UCSD-AML1 (cell line): ENCODE data around the gene FIZ1.
A peak's percentile ranks its signal among the peaks of the same experiment; 100 is the strongest.

Experiments
- DNase-seq: peaks from one replicate; lab custom pipeline; 2025; ENCODE audit not compliant: unreplicated experiment; lab: John Stamatoyannopoulos, UW

FIZ1 gene

DNA sequence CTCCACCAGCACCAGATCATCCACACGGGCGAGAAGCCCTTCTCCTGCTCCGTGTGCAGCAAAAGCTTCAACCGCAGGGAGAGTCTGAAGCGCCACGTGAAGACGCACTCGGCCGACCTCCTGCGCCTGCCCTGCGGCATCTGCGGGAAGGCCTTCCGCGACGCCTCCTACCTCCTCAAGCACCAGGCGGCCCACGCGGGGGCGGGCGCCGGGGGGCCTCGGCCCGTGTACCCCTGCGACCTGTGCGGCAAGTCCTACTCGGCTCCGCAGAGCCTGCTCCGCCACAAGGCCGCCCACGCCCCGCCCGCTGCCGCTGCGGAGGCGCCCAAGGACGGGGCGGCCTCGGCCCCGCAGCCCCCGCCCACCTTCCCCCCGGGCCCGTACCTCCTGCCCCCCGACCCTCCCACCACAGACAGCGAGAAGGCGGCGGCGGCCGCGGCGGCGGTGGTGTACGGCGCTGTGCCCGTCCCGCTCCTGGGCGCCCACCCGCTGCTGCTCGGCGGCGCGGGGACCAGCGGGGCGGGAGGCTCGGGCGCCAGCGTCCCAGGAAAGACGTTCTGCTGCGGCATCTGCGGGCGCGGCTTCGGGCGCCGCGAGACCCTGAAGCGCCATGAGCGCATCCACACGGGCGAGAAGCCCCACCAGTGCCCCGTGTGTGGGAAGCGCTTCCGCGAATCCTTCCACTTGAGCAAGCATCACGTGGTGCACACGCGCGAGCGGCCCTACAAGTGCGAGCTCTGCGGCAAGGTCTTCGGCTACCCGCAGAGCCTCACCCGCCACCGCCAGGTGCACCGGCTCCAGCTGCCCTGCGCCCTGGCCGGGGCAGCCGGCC, 15.6 kb upstream of the FIZ1 start:
- DNase-seq, result no peak

DNA sequence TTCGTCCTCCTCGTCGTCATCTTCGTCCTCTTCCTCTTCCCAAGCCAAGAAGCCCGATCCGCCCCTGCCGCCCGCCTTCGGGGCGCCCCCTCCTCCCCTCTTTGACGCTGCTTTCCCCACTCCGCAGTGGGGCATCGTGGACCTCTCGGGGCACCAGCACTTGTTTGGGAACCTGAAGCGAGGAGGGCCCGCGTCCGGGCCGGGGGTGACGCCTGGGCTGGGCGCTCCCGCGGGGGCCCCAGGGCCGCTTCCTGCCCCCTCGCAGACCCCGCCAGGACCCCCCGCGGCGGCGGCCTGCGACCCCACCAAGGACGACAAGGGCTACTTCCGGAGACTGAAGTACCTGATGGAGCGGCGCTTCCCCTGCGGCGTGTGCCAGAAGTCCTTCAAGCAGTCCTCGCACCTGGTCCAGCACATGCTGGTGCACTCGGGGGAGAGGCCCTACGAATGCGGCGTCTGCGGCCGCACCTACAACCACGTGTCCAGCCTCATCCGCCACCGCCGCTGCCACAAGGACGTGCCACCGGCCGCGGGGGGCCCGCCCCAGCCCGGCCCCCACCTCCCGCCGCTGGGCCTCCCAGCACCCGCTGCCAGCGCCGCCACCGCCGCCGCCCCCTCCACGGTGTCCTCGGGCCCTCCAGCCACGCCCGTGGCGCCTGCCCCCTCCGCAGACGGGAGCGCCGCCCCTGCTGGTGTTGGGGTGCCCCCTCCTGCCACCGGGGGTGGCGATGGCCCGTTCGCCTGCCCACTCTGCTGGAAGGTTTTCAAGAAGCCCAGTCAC, 14.8 kb upstream of the FIZ1 start:
- DNase-seq, result no peak

- no peak for DNase-seq
Observed at GRCh38 chr19:55613396-55613795, 14.1 kb upstream of the FIZ1 start.

- no peak for DNase-seq
Observed at GRCh38 chr19:55611983-55612645, 12.8 kb upstream of the FIZ1 start.

- DNase-seq, result no peak
Observed at GRCh38 chr19:55611300-55611982, 12.1 kb upstream of the FIZ1 start.

DNA sequence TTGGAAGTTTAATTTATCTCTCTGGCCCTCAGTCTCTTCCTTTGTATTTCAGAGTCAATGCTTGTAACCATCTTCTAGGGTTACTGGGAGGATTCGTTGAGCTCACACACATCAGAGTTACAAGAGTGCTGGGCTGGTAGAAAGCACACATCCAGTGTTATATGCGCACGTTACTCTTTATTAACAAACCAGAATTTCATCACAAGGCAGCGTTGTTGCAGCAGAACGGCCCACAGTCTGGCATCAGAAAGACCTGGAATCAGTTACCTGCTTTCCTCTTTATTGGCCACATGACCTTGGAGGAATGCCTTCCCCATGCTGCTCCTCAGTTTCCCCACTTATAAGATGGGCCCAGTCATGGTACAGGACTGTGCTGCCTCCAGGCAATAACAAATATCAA, 10.0 kb upstream of the FIZ1 start:
- no peak for DNase-seq

GRCh38 chr19:55606817-55607216, 7.5 kb upstream of the FIZ1 start:
- DNase-seq, result no peak

DNA sequence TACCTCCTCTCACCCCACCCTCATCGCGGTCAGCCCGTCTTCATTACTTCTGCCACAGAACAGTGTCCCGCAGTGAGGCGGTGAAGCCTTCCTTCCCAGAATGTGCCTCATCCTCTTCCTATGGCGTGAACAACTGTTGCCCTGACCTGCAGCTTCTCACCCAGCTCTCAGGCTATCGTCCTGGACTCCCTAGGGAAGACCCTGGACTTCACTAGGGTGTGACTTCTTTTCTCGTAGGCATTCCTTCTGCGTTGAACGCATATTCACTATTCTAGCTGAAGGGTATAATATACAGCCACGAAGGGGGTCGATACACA, 7.1 kb upstream of the FIZ1 start:
- DNase-seq, result no peak

DNA sequence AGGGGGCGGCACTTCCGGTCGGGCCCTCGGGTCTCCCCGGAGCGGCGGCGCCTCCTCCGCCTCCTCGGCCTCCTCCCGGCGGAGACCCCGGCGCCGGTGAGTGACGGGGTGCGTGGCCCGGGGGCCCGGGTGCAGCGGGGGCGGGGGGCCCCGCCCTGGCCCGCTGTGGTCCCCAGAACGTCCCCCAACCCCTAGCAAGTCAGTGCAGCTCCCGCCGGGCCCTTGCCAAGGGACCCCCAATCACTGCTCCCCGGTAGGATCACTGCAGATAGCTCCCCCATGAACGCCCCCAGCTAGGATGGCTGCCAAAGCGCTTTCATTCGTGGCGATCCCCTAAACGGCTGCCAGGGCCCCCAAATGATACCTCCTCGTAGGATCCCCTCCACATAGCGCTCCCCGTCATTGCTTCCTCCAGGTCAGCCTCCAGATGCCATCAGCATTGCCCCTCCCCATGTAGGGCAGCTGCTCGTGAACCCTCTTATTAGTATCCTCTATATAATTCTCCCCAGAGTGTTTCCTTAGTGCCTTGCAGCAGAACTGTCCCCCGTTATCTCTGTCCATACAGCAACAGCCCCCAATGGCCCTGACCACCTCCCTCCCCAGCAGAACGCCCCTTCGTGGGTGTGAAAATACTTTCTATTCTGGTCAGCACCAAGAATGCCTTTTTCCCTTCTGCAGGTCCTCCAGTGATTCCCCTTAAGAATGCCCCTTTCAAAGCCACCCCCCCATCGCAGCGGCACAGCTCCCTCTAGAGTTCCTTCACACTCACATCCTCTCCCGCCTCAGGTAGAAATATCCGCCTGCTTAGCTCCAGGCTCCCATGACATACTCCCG, 6.5 kb upstream of the FIZ1 start, which contains the start of gene ZNF865:
Gene ZNF865 (plus strand): TSS at position 11 of the 834 bp plus-strand sequence. CDS start 7,972 bp downstream, outside the sequence.
- peak; percentile 76 for DNase-seq

- DNase-seq, result peak; percentile 98
Observed at GRCh38 chr19:55605207-55605636, 5.9 kb upstream of the FIZ1 start.

DNA sequence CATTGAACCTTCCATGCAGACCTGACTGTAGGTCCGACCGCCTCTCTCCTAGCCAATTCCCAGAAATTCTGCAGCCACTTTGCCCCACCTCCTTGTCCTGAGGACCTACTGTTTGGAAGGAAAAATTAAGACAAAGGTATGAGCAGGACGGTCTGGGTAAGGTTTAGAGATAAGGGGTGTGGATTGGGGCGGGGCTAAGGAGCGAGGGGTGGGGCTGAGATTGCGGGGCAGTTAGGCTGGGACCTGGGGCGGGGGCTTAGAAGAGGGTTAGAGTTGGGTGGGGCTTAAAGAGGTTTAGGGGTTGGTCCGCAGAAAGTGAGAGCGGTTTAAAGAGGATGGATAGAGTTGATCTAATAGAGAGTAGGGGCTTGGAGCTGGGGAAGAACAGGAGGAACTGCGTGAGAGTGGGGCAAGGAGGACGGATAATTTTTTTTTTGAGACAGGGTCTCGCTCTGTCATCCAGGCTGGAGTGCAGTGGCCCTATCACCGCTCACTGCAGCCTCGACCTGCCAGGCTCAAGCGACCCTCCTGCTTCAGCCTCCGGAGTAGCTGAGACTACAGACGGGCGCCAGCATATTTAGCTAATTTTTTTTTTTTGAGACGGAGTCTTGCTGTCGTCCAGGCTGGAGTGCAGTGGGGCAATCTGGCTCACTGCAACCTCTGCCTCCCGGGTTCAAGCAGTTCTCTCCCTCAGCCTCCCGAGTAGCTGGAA, 4.4 kb upstream of the FIZ1 start:
- no peak for DNase-seq

DNA sequence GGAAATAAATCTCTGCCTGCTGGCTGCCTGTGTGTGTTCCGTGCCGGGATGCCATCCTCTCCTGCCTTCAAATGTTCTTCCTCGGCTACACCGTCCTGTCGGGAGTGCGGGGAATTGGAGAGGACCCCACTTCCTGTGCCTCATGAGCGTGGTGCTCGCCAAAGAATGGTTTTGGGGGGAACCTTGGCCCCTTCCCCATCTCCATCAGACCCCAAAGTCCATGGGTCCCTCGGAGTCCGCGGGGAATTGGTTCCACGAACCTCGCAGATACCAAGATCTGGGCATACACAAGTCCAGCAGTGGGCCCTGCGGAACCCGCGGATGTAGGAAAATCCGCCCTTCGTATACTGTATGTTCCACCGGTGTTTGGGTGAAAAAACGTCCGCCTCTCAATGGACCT, 3.8 kb upstream of the FIZ1 start:
- DNase-seq, result no peak

- no peak for DNase-seq
Observed at GRCh38 chr19:55602104-55603001, 3.0 kb upstream of the FIZ1 start.

- no peak for DNase-seq
Observed at GRCh38 chr19:55601084-55601483, 1.8 kb upstream of the FIZ1 start.

GRCh38 chr19:55600662-55601028, 1.3 kb upstream of the FIZ1 start:
- no peak for DNase-seq

GRCh38 chr19:55599842-55600661, 735 bp upstream of the FIZ1 start, which contains the start of gene ZNF524:
Gene ZNF524, plus strand, starts transcription at chr19:55600288. Its CDS starts 1,825 bp downstream, at chr19:55602113.
- peak; percentile 92 for DNase-seq

DNA sequence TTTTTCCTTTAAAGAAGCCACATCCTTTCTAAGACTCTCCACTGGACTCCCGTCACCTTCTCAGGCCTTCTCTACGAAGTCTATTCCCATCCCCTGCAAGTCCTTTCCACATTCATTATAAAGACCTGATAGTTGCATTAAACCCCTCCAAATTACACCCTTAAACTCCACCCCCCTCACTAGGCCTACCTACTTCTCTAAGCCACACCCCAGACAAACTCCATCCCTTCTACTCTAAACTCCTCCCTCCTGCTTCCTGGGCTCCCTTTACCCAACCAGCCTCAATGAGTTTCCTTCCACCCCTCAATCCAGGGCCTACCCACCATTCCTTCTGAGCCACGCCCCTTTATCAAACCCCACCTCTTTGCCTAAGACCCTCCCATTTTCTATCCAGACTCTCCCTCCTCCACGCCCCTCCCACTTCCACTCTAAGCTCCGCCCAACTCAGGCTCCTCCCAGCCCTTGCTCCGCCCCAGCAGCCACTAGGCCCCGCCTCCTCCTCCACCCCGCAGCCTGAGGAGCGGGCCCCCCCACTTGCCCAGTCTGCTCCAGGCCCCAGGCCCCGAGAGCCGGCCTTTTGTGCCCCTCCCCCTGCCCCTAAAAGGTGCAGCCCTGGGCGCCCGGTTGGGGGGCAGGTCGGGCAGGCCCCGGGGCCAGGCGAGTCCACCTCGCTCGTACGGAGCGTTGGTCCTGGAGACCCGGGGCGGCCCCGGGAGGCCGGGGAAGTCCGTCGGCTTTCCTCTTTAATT, 424 bp downstream of the FIZ1 start:
- peak; percentile 96 for DNase-seq
